Stimulated activated naive CD8-positive, alpha-beta T cell treated with anti-CD3 and anti-CD28 coated beads, Interleukin-15, Interleukin-2, amounts not matched to agents 100 ng/mL and 50 ng/mL, for 24 hours (primary cell): ENCODE data around the gene NUP62.
A peak's percentile ranks its signal among the peaks of the same experiment; 100 is the strongest.

Experiments
- H3K27ac Mint-ChIP-seq: one replicate; pipeline ENCODE4 v1.8.0; 2021; ENCODE audit warnings: mild to moderate bottlenecking, mixed read lengths
- H3K27me3 Mint-ChIP-seq: one replicate; pipeline ENCODE4 v1.8.0; 2021; ENCODE audit warnings: mixed read lengths
- H3K36me3 Mint-ChIP-seq: one replicate; pipeline ENCODE4 v1.8.0; 2021; ENCODE audit warnings: low read depth, mixed read lengths
- H3K4me1 Mint-ChIP-seq: one replicate; pipeline ENCODE4 v1.8.0; 2021; ENCODE audit warnings: low read depth, mixed read lengths
- H3K4me3 Mint-ChIP-seq: one replicate; pipeline ENCODE4 v1.8.0; 2021; ENCODE audit warnings: mild to moderate bottlenecking, mixed read lengths
- H3K9me3 Mint-ChIP-seq: one replicate; pipeline ENCODE4 v1.8.0; 2021; ENCODE audit warnings: mixed read lengths

NUP62 gene

DNA sequence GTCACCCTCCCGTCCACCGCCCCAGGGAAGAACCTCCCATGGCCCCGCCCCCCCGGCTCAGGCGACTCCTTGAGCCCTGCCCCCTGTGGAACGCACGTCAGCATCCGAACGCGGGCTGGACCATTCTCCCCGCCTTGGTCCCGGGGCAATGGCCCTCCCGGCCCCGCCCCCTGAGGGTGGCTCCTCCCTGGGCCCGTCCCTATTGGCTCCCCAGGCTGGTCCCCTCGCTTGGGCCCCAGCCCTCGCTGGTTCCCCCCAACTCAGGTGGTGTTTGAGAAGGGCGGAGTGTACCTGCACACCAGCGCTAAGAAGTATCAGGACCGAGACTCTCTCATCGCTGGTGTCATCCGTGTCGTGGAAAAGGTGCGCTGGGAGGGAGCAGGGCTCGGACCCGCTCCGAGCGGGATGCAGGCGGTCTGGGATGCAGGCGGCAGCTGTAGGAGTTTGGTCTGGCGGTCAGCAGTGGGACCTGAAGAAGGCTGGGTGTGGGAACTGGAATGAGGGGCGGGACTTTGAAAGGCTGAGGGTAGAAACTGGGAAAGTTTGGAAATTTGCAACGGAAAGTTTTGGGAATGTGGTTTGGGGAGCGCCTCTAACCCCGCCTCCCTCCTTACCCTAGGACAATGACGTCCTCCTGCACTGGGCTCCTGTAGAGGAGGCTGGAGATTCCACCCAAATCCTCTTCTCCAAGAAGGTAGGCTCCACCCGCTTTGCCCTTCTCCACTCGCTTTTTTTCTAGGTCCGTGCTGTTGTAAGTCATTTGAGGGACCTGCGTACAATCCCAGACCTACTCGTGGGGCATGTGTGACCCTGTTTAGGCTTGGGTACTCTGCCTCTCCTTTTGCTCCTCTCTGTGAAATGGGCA lies 51.2 kb downstream of the NUP62 start:
- H3K27me3 Mint-ChIP-seq = no peaks in the 10 kb centered on the region
- peaks cover 31% of the 10 kb centered on the region for H3K4me1 Mint-ChIP-seq
- H3K27ac Mint-ChIP-seq = no peak overlapping the region
- H3K36me3 Mint-ChIP-seq = peaks cover 30% of the 10 kb centered on the region
- no peak overlapping the region for H3K4me3 Mint-ChIP-seq
- no peaks in the 10 kb centered on the region for H3K9me3 Mint-ChIP-seq

DNA sequence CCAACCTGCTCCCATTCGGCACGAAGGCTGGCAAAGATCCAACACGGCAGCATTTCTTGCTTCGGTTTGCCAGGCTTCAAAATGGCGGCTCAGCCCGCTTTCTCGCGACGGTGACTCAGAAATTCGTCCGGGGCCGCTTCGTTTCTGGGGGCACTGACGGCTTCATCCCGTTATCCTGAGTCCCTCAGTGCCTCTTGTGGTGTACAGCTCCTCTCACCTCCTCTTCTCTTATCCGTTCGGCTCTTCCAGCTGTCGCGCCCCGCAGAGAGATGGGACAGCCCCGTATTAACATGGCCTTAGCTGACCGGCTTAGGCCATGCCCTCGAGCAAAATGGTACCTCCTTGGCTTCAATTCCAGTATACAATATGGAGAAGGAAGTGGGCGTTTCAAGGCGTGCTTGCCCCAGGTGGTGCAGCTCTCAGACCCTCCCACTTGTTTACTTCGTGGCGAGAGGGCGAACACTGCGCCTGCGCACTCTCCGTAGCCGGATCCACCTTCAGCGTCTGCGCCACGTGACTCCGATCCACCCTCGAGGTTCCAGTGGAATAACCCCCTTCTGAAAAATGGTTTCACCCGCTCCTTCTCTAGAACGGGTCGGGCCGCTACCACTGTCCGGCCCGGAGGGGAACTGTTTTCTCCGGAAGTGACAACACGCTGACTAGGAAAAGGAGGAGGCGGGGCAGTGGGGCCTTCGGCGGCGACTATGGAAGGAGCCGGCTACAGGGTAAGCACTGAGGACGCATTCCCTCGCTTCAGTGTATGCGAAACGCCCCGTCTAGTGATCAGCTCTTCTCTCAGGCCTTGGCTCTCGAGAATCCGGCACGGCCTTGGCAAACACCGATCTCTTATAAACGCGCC lies 52.1 kb downstream of the NUP62 start, which contains the start of the genes AKT1S1 and TBC1D17:
TSS of gene AKT1S1 (minus strand) at position 336 of the 859 bp plus-strand sequence. CDS start 4,060 bp downstream, outside the sequence.
TSS of gene TBC1D17 (plus strand) at position 683 of the 859 bp plus-strand sequence. CDS start at position 705, 22 bp downstream.
- Mint-ChIP-seq H3K27ac (no peak within 1 kb of the TSS), H3K4me1 (peaks cover 31% of the 10 kb centered on the region), H3K4me3 (no peak within 1 kb of the TSS), H3K9me3 (no peaks in the 10 kb centered on the region), H3K27me3 (no peaks in the 10 kb centered on the region), H3K36me3 (peaks cover 25% of the 10 kb centered on the region)

DNA sequence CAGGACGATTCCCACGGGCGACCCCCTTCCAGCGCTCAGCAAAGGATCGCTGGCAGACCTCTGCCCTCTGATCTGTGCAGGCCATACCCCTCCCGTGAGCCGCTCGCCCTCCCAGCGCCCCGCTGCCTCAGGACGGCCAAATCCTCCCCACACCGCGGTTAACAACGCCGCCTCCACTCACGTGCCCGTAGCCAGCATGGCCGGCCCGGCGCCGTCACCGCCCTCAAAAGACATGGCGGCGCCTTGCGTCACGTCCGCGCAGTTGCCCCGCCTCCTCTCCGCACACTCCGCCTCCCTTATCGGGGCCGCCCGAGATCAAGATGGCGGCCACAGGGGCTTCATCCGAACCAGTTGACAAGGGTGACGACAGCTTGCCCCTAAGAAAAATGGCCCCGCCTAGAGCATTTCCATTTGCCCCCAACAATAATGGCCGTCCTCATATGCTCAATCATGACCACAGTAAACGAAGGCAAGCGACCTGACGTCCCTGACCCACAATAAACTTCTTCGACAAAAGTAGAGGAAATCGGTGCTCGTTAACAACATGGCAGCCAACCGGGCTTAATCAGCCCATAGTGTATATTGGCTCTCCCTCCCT lies 52.8 kb downstream of the NUP62 start:
- Mint-ChIP-seq H3K4me1 (peaks cover 35% of the 10 kb centered on the region), H3K27me3 (no peaks in the 10 kb centered on the region), H3K36me3 (peaks cover 21% of the 10 kb centered on the region), H3K4me3 (no peak overlapping the region), H3K9me3 (no peaks in the 10 kb centered on the region), H3K27ac (no peak overlapping the region)

DNA sequence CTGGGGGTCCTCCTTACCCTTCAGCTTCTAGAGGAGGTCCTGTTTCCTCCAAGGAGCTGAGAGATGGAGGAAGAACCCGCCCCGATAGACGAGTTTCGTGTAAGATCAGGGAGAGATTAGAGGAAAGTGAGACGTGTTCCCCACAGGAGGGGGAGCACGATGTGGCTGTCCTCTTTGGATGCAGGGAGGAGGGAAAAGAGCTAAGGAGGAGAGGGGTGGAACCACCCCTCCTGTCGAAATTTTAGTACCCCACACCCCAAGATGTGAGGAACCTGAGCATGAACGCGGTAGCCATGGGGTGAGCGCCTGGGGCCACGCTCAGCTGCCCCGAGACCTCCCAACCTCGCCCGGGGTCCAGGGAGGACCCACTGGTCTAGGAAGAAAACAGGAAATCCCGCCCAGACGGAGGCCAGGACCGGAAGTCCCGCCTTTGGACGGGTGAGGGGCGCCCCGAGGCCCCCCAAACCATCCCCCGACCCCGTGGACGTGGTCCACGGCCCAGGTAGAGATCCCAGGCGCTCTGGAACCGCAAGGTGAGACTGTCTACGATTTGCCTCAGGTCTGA lies 53.4 kb downstream of the NUP62 start:
- Mint-ChIP-seq H3K36me3 (peaks cover 21% of the 10 kb centered on the region), H3K4me1 (peaks cover 35% of the 10 kb centered on the region), H3K27ac (no peak overlapping the region), H3K9me3 (no peaks in the 10 kb centered on the region), H3K27me3 (no peaks in the 10 kb centered on the region), H3K4me3 (no peak overlapping the region)

DNA sequence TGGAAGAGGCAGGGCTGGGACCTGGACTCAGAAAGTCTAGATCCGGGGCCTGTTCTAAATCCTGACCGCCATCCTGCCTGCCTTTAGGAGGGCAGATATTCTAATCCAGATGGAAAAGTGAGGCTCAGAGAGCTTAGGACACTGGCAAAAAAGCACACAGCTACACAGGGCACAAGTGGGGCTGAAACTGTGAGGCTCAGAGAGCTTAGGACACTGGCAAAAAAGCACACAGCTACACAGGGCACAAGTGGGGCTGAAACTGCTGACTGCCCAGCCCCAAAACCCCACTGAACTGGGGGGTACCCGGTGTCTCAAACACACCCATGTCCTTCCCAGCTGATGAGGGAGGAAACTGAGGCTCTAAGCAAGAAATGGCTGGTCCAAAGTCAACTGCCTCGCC lies 54.1 kb downstream of the NUP62 start:
- H3K4me1 Mint-ChIP-seq = peaks cover 41% of the 10 kb centered on the region
- no peak overlapping the region for H3K4me3 Mint-ChIP-seq
- H3K27me3 Mint-ChIP-seq = no peaks in the 10 kb centered on the region
- peaks cover 15% of the 10 kb centered on the region for H3K36me3 Mint-ChIP-seq
- peak overlapping the region; percentile 83 for H3K27ac Mint-ChIP-seq
- H3K9me3 Mint-ChIP-seq = no peaks in the 10 kb centered on the region

DNA sequence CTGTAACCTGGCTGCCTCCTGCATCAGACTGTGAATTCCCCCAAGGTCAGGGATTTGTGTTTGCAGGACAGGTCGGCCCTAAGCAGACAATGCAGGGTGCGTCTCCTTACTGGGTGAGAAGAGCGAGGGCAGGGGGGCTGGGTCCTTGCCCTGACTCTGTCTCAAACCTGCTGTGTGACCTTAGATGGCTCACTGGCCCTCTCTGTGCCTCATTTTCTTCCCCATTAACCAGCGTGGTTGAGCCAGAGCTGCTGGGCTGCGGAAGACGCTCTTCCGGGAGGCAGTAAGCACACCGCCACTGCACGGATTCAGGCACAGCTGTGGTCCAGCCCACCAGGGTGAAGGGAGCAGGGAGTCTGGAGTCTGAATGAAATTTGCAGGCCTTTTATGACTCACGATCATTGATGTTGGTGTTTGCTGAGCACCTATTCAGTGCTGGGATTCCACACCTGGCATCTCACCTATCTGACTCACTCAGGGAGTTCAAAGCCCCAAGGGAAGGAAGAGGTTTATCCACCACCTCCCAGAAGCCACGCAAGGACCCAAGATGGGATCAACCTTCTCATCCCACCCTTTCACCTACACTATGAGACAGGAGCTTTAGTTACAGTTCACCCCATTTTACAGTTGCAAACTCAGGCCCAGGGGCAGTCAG lies 54.7 kb downstream of the NUP62 start:
- Mint-ChIP-seq H3K27me3 (no peaks in the 10 kb centered on the region), H3K9me3 (no peaks in the 10 kb centered on the region), H3K27ac (peak overlapping the region; percentile 83), H3K4me3 (no peak overlapping the region), H3K36me3 (peaks cover 12% of the 10 kb centered on the region), H3K4me1 (peaks cover 43% of the 10 kb centered on the region)

DNA sequence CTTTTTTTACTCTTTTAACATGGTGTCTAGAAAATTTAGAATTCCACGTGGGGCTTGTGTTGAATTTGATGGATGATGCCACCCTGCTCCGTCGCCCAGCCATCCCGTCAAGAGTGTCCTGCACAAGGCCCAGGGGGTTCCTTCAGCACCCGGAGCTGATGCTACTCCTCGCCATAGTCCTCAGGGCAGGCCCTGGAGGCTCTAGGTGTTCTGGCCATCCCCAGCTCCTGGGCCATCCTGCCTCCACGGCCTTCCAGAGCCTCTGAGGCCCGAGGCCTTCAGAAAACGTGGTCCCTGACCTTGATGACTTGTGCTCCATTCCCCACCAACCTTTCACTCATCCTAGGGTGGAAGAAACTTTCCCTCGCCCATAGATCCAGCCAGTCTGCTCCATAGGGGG lies 55.5 kb downstream of the NUP62 start:
- Mint-ChIP-seq H3K4me3 (no peak overlapping the region), H3K27me3 (no peaks in the 10 kb centered on the region), H3K36me3 (peaks cover 5% of the 10 kb centered on the region), H3K27ac (no peak overlapping the region), H3K9me3 (no peaks in the 10 kb centered on the region), H3K4me1 (peaks cover 36% of the 10 kb centered on the region)

DNA sequence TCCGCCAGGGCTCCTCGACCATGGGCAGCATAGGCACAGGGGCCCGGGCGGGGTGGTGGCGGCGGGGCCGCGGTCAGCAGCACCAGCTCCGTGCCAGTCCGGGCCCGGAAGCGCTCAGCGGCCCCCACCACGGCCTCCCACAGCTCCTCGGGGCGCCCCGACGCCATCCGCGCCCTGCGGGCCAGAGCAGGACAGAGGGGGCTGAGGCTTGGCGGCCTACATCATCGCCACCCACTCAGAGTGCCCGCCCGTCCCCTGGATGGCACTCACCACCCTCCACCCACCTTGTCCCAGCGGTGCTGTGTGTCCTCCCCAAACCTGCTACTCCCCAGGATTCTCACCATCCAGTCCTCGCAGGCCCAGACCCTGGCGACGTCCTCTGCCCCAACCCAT lies 56.2 kb downstream of the NUP62 start:
- H3K36me3 Mint-ChIP-seq = peaks cover 3% of the 10 kb centered on the region
- no peaks in the 10 kb centered on the region for H3K9me3 Mint-ChIP-seq
- no peaks in the 10 kb centered on the region for H3K27me3 Mint-ChIP-seq
- H3K4me3 Mint-ChIP-seq = no peak overlapping the region
- H3K27ac Mint-ChIP-seq = no peak overlapping the region
- H3K4me1 Mint-ChIP-seq = peaks cover 36% of the 10 kb centered on the region

DNA sequence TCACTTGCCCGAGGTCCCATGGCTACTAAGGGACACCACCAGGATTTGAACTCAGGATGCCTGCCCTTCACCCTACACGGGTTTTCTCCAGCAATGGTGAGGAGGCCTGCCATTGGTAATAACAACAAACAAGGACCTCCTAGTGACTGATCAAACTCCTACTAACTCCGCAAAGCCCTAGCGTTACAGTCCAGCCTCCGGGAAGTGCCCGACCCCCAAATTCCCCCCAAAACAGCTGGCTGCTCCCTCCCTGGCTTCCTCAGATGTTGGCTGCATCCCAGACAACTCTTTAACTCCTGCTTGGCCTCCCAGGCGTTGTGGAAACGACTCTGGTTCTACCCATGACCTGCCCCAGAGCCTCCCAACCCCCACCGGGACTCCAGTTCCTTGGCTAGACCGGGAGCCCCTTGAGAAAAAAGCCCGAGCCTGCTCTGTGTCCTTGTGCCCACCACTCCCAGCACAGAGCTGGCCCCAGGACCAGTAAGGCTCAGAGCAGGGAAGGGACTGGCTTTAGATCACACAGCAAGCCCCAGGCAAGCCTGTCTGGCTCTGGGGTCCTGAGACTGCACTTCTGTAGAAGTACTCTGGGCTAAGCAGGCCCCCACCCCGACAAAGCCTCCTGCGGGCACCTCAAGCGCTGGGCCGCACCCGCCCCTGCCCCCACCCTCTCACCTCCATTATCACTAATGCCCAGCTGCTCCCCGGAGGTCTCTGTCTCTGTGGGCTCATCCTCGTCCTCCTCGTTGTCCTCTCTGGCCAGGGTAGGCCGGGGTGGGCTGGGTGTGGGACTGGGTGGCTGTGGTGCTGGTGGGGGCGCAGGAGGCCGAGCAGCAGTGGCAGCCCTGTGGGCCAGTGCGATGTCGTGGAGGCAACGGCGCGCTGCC lies 56.8 kb downstream of the NUP62 start:
- no peaks in the 10 kb centered on the region for H3K9me3 Mint-ChIP-seq
- H3K4me3 Mint-ChIP-seq = no peak overlapping the region
- H3K36me3 Mint-ChIP-seq = no peaks in the 10 kb centered on the region
- H3K4me1 Mint-ChIP-seq = peaks cover 40% of the 10 kb centered on the region
- no peak overlapping the region for H3K27ac Mint-ChIP-seq
- H3K27me3 Mint-ChIP-seq = no peaks in the 10 kb centered on the region

DNA sequence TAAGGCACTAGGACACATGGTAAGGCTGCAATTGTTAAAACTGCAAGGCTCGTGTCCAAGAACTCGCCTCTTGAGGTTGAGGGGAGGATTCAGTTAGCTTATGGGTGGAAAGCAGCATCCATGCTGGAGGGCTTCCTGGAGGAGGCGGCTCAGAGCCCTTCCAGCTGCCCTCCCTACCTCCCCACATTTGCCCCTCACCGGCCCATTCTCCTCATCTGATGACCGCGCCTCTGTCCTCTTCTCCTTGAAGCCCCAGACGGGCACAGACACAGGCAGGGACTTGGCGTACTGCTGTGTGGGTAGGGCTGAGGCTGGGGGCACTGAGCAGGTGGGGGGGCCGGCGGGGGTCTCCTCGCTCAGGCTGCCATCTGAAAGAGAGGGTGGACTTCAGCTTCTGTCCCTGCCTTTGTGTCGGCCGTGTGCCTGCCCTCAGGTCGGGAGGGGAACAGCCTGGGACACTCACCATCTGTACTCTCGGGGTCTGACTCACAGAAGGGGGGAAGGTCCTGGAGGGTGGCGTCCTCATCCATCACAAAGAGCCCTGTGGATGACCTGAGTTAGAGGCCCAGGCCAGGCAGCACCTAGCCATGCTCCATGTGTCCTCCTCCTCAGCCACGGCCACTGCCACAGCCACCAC lies 57.8 kb downstream of the NUP62 start:
- Mint-ChIP-seq H3K27ac (no peak overlapping the region), H3K27me3 (no peaks in the 10 kb centered on the region), H3K4me3 (no peak overlapping the region)

DNA sequence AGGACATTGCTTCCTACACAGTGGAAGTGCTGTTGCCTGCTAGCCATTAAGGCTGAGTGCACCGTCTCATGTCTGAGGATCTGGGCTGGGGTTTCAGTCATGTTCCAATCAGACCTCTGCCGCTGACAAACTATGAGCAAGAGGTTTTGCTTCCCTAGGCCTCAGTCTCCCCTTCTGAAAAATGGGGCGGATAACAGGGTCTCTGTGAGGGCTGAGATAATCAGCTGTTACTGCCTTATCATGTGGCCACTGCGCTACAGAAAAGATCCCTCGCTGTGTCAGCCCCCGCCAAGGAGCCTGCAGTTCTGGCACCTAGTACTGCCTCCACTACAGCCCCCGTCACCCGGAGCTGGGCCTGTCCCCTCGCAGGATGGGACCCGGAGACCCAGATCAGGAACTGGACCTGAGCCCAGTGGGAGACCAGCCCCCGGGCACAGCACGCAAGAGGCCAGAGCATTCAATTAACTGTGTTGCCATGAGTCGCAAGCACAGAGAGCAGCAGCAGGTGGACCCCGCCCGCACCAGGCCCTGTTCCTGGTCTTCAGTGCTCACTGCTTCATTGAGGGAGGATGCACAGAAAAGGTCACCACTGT lies 58.9 kb downstream of the NUP62 start:
- Mint-ChIP-seq H3K4me3 (no peak overlapping the region), H3K36me3 (peaks cover 11% of the 10 kb centered on the region), H3K27me3 (no peaks in the 10 kb centered on the region), H3K27ac (no peak overlapping the region), H3K4me1 (peaks cover 50% of the 10 kb centered on the region), H3K9me3 (no peaks in the 10 kb centered on the region)

More for the DNA sequence above, 57.8 kb downstream of the NUP62 start:
- Mint-ChIP-seq H3K4me1 (peaks cover 46% of the 10 kb centered on the region), H3K9me3 (no peaks in the 10 kb centered on the region), H3K36me3 (peaks cover 4% of the 10 kb centered on the region)

DNA sequence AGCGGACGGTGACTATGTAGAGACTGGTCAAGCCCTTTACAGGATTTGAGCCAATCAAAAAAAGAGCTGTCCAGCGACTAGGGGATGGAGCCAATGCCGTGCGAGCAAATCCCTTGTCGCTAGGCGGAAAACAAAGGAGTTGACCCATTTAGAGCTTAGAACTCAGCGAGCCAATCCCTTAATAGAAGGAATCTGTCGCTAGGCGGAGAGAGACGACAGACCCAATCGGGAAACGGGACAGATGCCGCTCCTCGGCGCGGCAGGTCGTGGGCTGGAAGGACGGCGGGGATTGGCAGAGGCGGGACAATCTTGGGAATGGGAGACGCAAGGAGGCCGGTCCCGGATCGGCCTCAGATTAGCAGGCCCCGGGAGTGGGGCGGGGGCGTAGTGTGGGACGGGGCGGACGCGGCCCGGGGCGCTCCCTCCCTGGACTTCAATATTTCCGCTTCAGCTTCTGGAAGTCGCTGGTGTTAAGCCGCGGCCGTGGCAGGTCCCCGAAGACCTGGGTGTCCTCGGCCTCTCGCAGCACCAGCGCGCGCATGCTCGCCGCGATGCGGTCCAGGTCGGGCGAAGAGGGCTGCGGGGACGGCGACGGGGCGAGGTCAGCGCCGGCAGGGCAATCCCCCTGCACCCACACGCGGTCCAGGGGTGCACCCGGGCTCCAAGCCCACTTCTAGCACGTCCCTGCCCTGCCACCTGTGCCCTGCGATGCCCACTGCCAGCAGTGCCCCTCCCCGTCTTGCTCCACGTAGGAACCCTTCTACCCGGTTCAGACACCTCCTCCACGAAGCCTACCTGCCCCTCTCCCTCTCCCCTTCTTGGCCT lies 59.6 kb downstream of the NUP62 start:
- no peaks in the 10 kb centered on the region for H3K9me3 Mint-ChIP-seq
- peaks cover 15% of the 10 kb centered on the region for H3K36me3 Mint-ChIP-seq
- H3K4me3 Mint-ChIP-seq = no peak overlapping the region
- peaks cover 51% of the 10 kb centered on the region for H3K4me1 Mint-ChIP-seq
- H3K27me3 Mint-ChIP-seq = no peaks in the 10 kb centered on the region
- H3K27ac Mint-ChIP-seq = no peak overlapping the region
